Colonic mucosa (tissue), 4 donors: ENCODE measurements around the gene F3. TPM values are rescaled to one million over a fixed set of nuclear protein-coding genes. Genes with fewer than 3 reads are reported as not detected.
A peak's percentile ranks its signal among the peaks of the same experiment; 100 is the strongest.

ENCODE experiments used
- DNase-seq: peaks from one replicate; pipeline ENCODE4 v3.0.0-alpha.2; 2020
- H3K27ac ChIP-seq: fragments of 200-600 bp; one replicate; pipeline ENCODE4 v1.8.0; 2021
- H3K27me3 ChIP-seq: fragments of 200-600 bp; one replicate; pipeline ENCODE4 v1.8.0; 2021
- H3K36me3 ChIP-seq: fragments of 200-600 bp; one replicate; pipeline ENCODE4 v1.8.0; 2021
- H3K4me1 ChIP-seq: fragments of 200-600 bp; one replicate; pipeline ENCODE4 v1.8.0; 2021; ENCODE audit warnings: mild to moderate bottlenecking
- H3K4me3 ChIP-seq: fragments of 200-600 bp; one replicate; pipeline ENCODE4 v1.8.0; 2021
- H3K9ac ChIP-seq, 2 donors: one replicate each; pipeline ENCODE4 v1.7.0; 2013; ENCODE audit warnings: control low read depth in 2 of 2, low read depth in 2 of 2, low read length in 2 of 2
- H3K9me3 ChIP-seq: fragments of 200-600 bp; one replicate; pipeline ENCODE4 v1.8.0; 2021
- intact Hi-C: fragments of 100-400 bp; cut with DNase I; formaldehyde crosslinking; loops from one replicate; pipeline ENCODE4 v1.14.1; 2022
- total RNA-seq, 2 donors: library from RNA; stranded (reverse); fragmentation: NEBNext Ultra II Directional in 1 of 2; extraction: Animal tissue kit (Norgen Biotek cat#: 25700) in 1 of 2; gene quantifications; one replicate each; pipeline ENCODE4 v1.2.1, GENCODE V29; 2021
- TF ChIP-seq, protein P1 (sequence below): fragments of 200-600 bp; IDR thresholded peaks from one replicate; pipeline ENCODE4 v1.8.0; 2022; ENCODE audit warnings: antibody characterized with exemption, mild to moderate bottlenecking
- donor health status: healthy.
- donor health status: DM: no; HTN: no; CAD: no.
- donor health status: DM: no; HTN: no; CAD: no.

F3 gene
- total RNA-seq, 2 donors from 2014 or later: 20.9 to 44.8 TPM

DNA sequence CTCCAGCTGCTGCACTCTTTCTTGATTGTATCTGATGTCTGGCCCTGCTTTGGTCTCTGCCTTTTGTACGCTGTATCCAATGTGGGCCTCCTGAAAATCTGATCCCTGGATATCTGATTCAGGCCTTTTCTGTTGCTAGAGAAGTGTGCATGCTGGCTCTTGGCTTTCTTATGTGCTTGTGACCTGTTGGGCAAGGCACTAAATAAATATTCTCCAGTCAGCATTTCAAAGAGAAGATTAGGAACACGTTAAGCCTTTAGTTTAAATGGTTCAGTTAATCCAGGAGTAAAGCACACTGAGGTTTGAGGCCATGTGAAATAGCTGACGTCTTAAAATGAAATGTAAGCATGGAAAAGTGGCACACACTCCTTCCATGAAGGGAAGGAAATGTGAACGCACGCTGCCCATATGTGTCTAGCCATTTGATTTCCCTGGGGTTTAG lies 9.3 kb upstream of the F3 start:
- Histone ChIP-seq H3K9ac (no peak overlapping the region), H3K4me1 (no peaks in the 10 kb centered on the region), H3K4me3 (no peak overlapping the region), H3K9me3 (no peaks in the 10 kb centered on the region), H3K27me3 (no peaks in the 10 kb centered on the region), H3K27ac (no peak overlapping the region), H3K36me3 (no peaks in the 10 kb centered on the region)
- DNase-seq: no peak
- intact Hi-C loops: no loop called here
- TF ChIP-seq, protein P1, sequence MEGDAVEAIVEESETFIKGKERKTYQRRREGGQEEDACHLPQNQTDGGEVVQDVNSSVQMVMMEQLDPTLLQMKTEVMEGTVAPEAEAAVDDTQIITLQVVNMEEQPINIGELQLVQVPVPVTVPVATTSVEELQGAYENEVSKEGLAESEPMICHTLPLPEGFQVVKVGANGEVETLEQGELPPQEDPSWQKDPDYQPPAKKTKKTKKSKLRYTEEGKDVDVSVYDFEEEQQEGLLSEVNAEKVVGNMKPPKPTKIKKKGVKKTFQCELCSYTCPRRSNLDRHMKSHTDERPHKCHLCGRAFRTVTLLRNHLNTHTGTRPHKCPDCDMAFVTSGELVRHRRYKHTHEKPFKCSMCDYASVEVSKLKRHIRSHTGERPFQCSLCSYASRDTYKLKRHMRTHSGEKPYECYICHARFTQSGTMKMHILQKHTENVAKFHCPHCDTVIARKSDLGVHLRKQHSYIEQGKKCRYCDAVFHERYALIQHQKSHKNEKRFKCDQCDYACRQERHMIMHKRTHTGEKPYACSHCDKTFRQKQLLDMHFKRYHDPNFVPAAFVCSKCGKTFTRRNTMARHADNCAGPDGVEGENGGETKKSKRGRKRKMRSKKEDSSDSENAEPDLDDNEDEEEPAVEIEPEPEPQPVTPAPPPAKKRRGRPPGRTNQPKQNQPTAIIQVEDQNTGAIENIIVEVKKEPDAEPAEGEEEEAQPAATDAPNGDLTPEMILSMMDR: no peak

GRCh38 chr1:94550396-94550795 lies 8.8 kb upstream of the F3 start:
- H3K4me1 ChIP-seq: no peaks in the 10 kb centered on the region

DNA sequence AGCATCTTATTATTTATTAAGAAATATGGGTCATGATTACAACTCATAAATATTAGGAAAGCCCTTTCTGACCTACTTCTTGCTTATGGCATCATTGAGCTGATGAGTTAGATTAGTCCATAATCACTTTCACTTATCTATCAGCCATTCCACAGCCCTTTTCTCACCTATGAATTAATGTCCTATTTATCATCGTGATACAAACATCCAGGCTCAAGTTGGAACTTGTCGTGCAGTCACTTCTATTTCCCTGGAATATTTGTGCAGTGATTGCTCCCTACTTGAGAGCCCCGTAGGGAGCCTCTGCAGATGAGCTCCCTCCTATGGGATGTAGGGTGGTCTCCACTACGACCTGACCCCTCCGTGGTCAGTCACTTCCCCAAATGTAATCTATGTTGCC lies 8.1 kb upstream of the F3 start:
- Histone ChIP-seq H3K27ac (no peak overlapping the region), H3K9ac (no peak overlapping the region), H3K9me3 (no peaks in the 10 kb centered on the region), H3K4me1 (no peaks in the 10 kb centered on the region), H3K4me3 (no peak overlapping the region), H3K36me3 (no peaks in the 10 kb centered on the region), H3K27me3 (no peaks in the 10 kb centered on the region)
- DNase-seq: no peak
- TF ChIP-seq, protein P1: no peak
- intact Hi-C loops: no loop called here

More at GRCh38 chr1:94550396-94550795, 8.8 kb upstream of the F3 start:
- Histone ChIP-seq H3K9me3 (no peaks in the 10 kb centered on the region), H3K27me3 (no peaks in the 10 kb centered on the region), H3K36me3 (no peaks in the 10 kb centered on the region), H3K27ac (no peak overlapping the region), H3K9ac (no peak overlapping the region), H3K4me3 (no peak overlapping the region)
- intact Hi-C loops: no loop called here
- DNase-seq: no peak
- TF ChIP-seq, protein P1: no peak

DNA sequence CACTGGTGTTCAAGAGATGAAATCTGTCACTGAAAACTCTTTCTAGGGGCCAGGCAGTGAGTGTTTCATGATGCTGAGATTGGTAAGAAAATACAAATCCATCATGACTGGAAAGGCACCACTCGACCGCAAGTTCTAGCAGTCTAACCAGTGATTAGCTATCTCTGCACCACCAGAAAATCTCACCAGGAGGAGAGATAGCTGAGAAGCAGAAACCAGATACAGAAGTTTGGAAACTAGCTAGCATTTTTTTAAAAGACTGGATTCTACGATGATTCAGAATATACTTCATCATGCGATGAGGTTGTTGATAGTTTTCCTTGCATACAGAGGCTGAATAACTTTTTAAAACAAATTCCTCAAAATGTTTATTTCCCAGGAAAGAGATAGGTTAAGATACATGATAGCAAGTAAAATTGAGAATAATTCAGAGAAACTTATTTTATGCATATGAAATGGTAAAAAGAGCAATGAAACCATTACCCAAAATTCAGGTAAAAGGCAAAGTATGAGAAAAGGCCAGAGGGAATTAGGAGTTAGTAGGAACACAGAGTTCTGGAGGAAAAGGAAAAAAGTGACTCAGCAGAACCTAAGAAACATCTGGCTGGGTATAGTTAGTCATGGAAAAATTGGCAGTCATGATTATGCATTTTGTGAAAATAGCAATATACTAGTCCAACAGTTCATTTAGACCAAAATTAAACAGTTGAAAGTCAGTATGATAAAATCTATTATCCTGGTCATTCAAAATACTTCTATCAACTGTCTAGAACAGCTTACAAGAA lies 3.3 kb upstream of the F3 start:
- Histone ChIP-seq H3K4me3 (no peak overlapping the region), H3K4me1 (no peaks in the 10 kb centered on the region), H3K9me3 (no peaks in the 10 kb centered on the region), H3K27ac (peak overlapping the region; percentile 3), H3K36me3 (no peaks in the 10 kb centered on the region), H3K9ac (no peak overlapping the region), H3K27me3 (no peaks in the 10 kb centered on the region)
- intact Hi-C loops: no loop called here
- TF ChIP-seq, protein P1: no peak
- DNase-seq: no peak

DNA sequence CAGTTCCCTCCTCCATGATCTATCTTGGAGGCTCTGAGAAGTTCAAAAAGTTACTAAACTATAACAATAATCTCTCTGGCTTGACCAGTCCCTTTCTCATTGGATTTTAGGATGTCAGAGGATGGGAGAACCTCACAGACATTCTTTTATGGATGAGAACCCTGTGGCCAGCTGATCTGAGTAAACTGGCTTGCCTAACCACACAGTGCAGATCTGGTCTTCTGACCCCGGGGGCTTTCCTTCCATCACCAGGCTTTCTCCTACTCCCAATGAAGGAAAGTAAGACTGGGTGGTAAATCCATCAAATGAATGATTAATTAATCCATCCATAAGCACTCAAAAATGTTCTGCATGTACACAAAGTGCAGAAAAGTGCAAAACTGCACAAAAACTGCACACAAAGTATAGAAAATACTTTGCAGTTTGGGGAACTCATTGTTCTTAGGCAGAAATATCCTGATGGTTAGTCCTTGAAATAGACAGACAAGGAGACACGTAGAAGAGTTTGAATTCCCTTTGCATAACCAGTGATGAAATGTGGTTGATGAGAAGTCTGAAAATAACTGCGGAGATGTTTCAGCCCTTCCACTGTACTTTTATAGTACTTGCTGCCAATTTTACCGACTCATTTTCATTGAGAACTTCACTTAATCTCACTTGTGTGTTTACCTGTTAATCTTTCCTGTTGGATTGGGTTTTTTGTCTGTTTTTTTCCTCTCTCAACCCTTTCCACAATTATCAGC lies 2.5 kb upstream of the F3 start:
- Histone ChIP-seq H3K9ac (no peak overlapping the region), H3K4me3 (no peak overlapping the region), H3K27ac (no peak overlapping the region), H3K27me3 (no peaks in the 10 kb centered on the region), H3K4me1 (no peaks in the 10 kb centered on the region), H3K36me3 (no peaks in the 10 kb centered on the region), H3K9me3 (no peaks in the 10 kb centered on the region)
- intact Hi-C loops: no loop called here
- TF ChIP-seq, protein P1: no peak
- DNase-seq: no peak
